Mesendoderm (in vitro differentiated cells): ENCODE results near the gene HOPX.
A peak's percentile ranks its signal among the peaks of the same experiment; 100 is the strongest.

Experiments used
- DNase-seq: peaks from one replicate; pipeline ENCODE4 v3.0.0; 2013
- H2AK5ac ChIP-seq: 2 replicates; pipeline ENCODE4 v1.6.1; 2013; ENCODE audit warnings: low read length, inconsistent platforms
- H2BK120ac ChIP-seq: 2 replicates; pipeline ENCODE4 v1.6.1; 2013; ENCODE audit warnings: low read depth, mild to moderate bottlenecking, low read length, moderate library complexity, mixed read lengths
- H2BK15ac ChIP-seq: replicated peaks from 2 replicates; pipeline ENCODE4 v1.6.1; 2013; ENCODE audit warnings: low read depth, mild to moderate bottlenecking, moderate library complexity
- H2BK5ac ChIP-seq: 2 replicates; pipeline ENCODE4 v1.6.1; 2013; ENCODE audit warnings: low read length, inconsistent platforms
- H3K18ac ChIP-seq: 2 replicates; pipeline ENCODE4 v1.6.1; 2013; ENCODE audit warnings: mild to moderate bottlenecking, low read length, mixed read lengths
- H3K23ac ChIP-seq: one replicate; pipeline ENCODE4 v1.6.1; 2013; ENCODE audit warnings: low read length
- H3K27ac ChIP-seq: 2 replicates; pipeline ENCODE4 v1.5.1; 2013; ENCODE audit warnings: low read depth, mild to moderate bottlenecking, inconsistent platforms, low read length, moderate library complexity
- H3K27me3 ChIP-seq: 2 replicates; pipeline ENCODE4 v1.6.1; 2013; ENCODE audit warnings: low read length, control low read depth, mild to moderate bottlenecking, inconsistent platforms; ENCODE audit not compliant: insufficient read depth, poor library complexity
- H3K36me3 ChIP-seq: 2 replicates; pipeline ENCODE4 v1.6.1; 2013; ENCODE audit warnings: low read length, inconsistent platforms; ENCODE audit not compliant: control insufficient read depth, insufficient read depth
- H3K4ac ChIP-seq: one replicate; pipeline ENCODE4 v1.6.1; 2013; ENCODE audit warnings: low read depth, mild to moderate bottlenecking, low read length, moderate library complexity
- H3K4me1 ChIP-seq: 2 replicates; pipeline ENCODE4 v1.6.1; 2013; ENCODE audit warnings: low read depth, low read length, inconsistent platforms; ENCODE audit not compliant: control insufficient read depth
- H3K4me2 ChIP-seq: 2 replicates; pipeline ENCODE4 v1.6.1; 2013; ENCODE audit warnings: low read length
- H3K4me3 ChIP-seq: 2 replicates; pipeline ENCODE4 v1.5.1; 2013; ENCODE audit warnings: mild to moderate bottlenecking, low read length
- H3K56ac ChIP-seq: one replicate; pipeline ENCODE4 v1.6.1; 2013; ENCODE audit warnings: low read length
- H3K79me1 ChIP-seq: 2 replicates; pipeline ENCODE4 v1.6.1; 2013; ENCODE audit warnings: low read length, inconsistent platforms
- H3K79me2 ChIP-seq: 2 replicates; pipeline ENCODE4 v1.6.1; 2013; ENCODE audit warnings: mild to moderate bottlenecking, low read length; ENCODE audit not compliant: control insufficient read depth, insufficient read depth
- H3K9ac ChIP-seq: 2 replicates; pipeline ENCODE4 v1.6.1; 2013; ENCODE audit warnings: low read length, inconsistent platforms
- H4K5ac ChIP-seq: one replicate; pipeline ENCODE4 v1.6.1; 2013; ENCODE audit warnings: low read length
- H4K8ac ChIP-seq: one replicate; pipeline ENCODE4 v1.6.1; 2013; ENCODE audit warnings: low read depth, mild to moderate bottlenecking, control low read depth, low read length, moderate library complexity
- WGBS: extraction: QIAGEN DNeasy Blood & Tissue Kit; methylation state at CpG from one replicate; pipeline ENCODE4 v1.1.7; 2013; ENCODE audit warnings: low lambda C conversion rate, missing lambda C conversion rate; ENCODE audit not compliant: insufficient coverage; ENCODE audit errors: extremely low coverage; 5-methylcytosine and 5-hydroxymethylcytosine counted together

The HOPX gene

GRCh38 chr4:56686537-56687231 lies 5.6 kb upstream of the HOPX start:
- no peak overlapping the region for H3K56ac ChIP-seq
- H2BK15ac ChIP-seq = no peak overlapping the region
- no peak overlapping the region for H4K8ac ChIP-seq
- H2BK5ac ChIP-seq = no peak overlapping the region
- H3K4ac ChIP-seq = no peak overlapping the region
- H3K9ac ChIP-seq = no peak overlapping the region
- H2BK120ac ChIP-seq = no peak overlapping the region
- H3K4me3 ChIP-seq = no peak overlapping the region
- no peak for DNase-seq
- H3K18ac ChIP-seq = no peak overlapping the region
- no peak overlapping the region for H3K27ac ChIP-seq
- H2AK5ac ChIP-seq = no peak overlapping the region
- no peak overlapping the region for H4K5ac ChIP-seq
- no peak overlapping the region for H3K23ac ChIP-seq
- H3K4me1 ChIP-seq = peaks cover 9% of the 10 kb centered on the region
- WGBS = no CpG with 5 or more reads among the region's 3 CpGs
- H3K27me3 ChIP-seq = no peaks in the 10 kb centered on the region
- H3K79me2 ChIP-seq = no peaks in the 10 kb centered on the region
- H3K36me3 ChIP-seq = no peaks in the 10 kb centered on the region
- no peaks in the 10 kb centered on the region for H3K79me1 ChIP-seq
- H3K4me2 ChIP-seq = no peak overlapping the region

- Histone ChIP-seq H3K79me1 (no peaks in the 10 kb centered on the region), H3K36me3 (no peaks in the 10 kb centered on the region), H3K4me1 (peaks cover 13% of the 10 kb centered on the region), H3K9ac (no peak overlapping the region), H3K27me3 (no peaks in the 10 kb centered on the region), H3K56ac (no peak overlapping the region), H4K8ac (no peak overlapping the region), H3K27ac (no peak overlapping the region), H3K4me3 (no peak overlapping the region), H3K4me2 (no peak overlapping the region), H3K18ac (no peak overlapping the region), H2BK15ac (no peak overlapping the region), H2BK5ac (no peak overlapping the region), H3K23ac (no peak overlapping the region), H2AK5ac (no peak overlapping the region), H2BK120ac (no peak overlapping the region), H3K79me2 (no peaks in the 10 kb centered on the region), H4K5ac (no peak overlapping the region), H3K4ac (no peak overlapping the region)
- WGBS = no CpG with 5 or more reads among the region's 4 CpGs
- DNase-seq = no peak
These were observed 3.4 kb upstream of the HOPX start for GRCh38 chr4:56684320-56685050.

DNA sequence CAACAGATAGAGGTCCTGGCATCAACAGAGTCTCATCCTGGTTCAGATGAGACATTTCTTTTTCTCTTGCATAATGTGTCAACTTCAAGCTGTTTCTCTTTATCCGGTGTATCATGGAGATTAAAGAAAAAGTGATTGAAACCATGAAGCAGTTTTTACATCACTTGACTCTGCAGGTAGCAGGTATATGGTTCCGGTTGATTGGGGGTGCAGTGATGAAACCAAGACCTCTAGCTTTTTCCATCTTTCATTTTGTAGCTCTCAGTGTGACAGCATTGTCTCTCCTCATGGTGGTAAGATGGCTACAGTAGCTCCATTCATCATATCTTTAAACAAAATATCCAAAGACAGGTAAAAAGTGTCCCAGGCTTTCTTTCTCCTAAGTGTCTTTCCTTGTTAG lies 2.4 kb upstream of the HOPX start:
- no peak overlapping the region for H4K8ac ChIP-seq
- no peak overlapping the region for H3K23ac ChIP-seq
- H3K18ac ChIP-seq = no peak overlapping the region
- H3K36me3 ChIP-seq = no peaks in the 10 kb centered on the region
- no peak overlapping the region for H3K27ac ChIP-seq
- no peak overlapping the region for H3K4ac ChIP-seq
- DNase-seq = no peak
- no peak overlapping the region for H2BK5ac ChIP-seq
- WGBS = no CpG with 5 or more reads among the region's 2 CpGs
- no peak overlapping the region for H4K5ac ChIP-seq
- no peak overlapping the region for H2BK120ac ChIP-seq
- no peak overlapping the region for H3K4me2 ChIP-seq
- no peaks in the 10 kb centered on the region for H3K79me2 ChIP-seq
- peaks cover 13% of the 10 kb centered on the region for H3K4me1 ChIP-seq
- H3K56ac ChIP-seq = no peak overlapping the region
- no peak overlapping the region for H2AK5ac ChIP-seq
- H3K9ac ChIP-seq = no peak overlapping the region
- H3K4me3 ChIP-seq = no peak overlapping the region
- no peak overlapping the region for H2BK15ac ChIP-seq
- no peaks in the 10 kb centered on the region for H3K79me1 ChIP-seq
- no peaks in the 10 kb centered on the region for H3K27me3 ChIP-seq

DNA sequence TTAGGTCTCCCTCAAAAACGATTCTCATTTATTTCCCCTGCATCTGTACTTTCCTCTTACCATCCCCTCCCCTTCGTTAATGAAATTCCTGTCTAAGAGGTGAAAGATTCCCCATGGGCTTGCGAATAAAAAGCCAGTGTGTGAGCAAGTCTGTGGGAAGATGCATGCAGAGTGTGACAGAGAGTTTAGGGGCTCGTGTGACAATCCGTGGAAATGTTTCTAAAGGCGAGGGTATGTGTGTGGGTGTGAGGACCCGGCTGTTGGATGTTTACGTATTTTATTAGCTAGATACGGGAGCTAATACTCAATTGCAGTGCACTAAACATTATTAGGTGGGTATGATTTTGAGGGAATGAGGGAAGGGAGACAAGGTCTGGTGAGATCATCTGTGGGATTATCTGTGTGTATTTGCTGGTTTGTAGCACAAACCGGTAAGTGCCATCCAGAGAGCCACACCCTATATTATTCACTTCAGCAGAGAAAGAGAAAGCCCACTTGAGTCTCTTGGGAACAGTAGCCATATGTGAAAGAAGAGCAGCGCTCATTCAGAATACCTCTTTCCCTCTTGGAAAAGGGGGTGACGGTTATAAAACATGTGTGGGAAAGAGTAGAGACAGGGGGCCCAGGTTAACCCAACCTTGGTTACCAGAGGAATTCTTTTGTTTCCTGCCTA lies 893 bp upstream of the HOPX start:
- H4K8ac ChIP-seq = no peak overlapping the region
- no peak overlapping the region for H3K4me3 ChIP-seq
- no peak overlapping the region for H3K18ac ChIP-seq
- no peak overlapping the region for H2AK5ac ChIP-seq
- H3K23ac ChIP-seq = no peak overlapping the region
- H2BK5ac ChIP-seq = no peak overlapping the region
- no peak overlapping the region for H3K9ac ChIP-seq
- H3K36me3 ChIP-seq = no peaks in the 10 kb centered on the region
- H3K56ac ChIP-seq = peak overlapping the region; percentile 3
- no peaks in the 10 kb centered on the region for H3K79me2 ChIP-seq
- DNase-seq = peak; percentile 78
- no peaks in the 10 kb centered on the region for H3K79me1 ChIP-seq
- WGBS = no CpG with 5 or more reads among the region's 12 CpGs
- H3K4me1 ChIP-seq = peaks cover 13% of the 10 kb centered on the region
- no peak overlapping the region for H2BK120ac ChIP-seq
- H3K27ac ChIP-seq = no peak overlapping the region
- no peak overlapping the region for H2BK15ac ChIP-seq
- no peak overlapping the region for H4K5ac ChIP-seq
- H3K27me3 ChIP-seq = no peaks in the 10 kb centered on the region
- no peak overlapping the region for H3K4ac ChIP-seq
- H3K4me2 ChIP-seq = no peak overlapping the region

DNA sequence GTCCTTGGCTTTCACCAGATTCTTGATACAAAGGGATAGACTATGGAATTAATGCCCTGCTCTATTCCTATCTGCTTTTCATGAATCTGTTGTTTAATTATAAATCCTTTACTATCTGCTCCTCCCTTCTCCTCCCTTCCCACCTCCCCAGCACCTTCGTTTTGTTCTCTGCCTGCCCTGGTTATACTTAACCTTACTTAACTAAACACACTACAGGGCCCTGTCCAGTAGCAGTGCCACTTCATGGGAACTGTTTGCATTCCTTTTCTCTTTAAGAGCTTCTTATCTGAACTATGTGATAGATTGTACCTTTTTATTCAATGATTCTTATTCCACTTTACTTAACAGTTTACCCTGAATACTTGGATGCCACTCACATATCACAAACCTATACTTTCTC lies 830 bp downstream of the HOPX start:
- Histone ChIP-seq H3K9ac (no peak overlapping the region), H3K27ac (no peak overlapping the region), H3K4ac (no peak overlapping the region), H2BK5ac (no peak overlapping the region), H2BK15ac (no peak overlapping the region), H3K36me3 (no peaks in the 10 kb centered on the region), H3K4me3 (no peak overlapping the region), H3K79me2 (no peaks in the 10 kb centered on the region), H3K4me1 (peaks cover 13% of the 10 kb centered on the region), H4K8ac (no peak overlapping the region), H3K4me2 (no peak overlapping the region), H3K18ac (no peak overlapping the region), H2BK120ac (peak overlapping the region; percentile 31), H2AK5ac (no peak overlapping the region), H3K27me3 (no peaks in the 10 kb centered on the region), H3K56ac (no peak overlapping the region), H3K23ac (no peak overlapping the region), H4K5ac (no peak overlapping the region), H3K79me1 (no peaks in the 10 kb centered on the region)
- DNase-seq = no peak
- no CpG with 5 or more reads among the region's 1 CpG for WGBS
